Neural cell (in vitro differentiated cells): Measurements from ENCODE around the gene PTEN. TPM values are rescaled to one million over a fixed set of nuclear protein-coding genes. Genes with fewer than 3 reads are reported as not detected.

ENCODE experiments used
- H2AFZ ChIP-seq: fragments of 200-600, 300-800 bp; sonication (generic), shearing (Covaris generic); 2 replicates; pipeline ENCODE4 v1.6.0; 2014; ENCODE audit warnings: low read depth, mild to moderate bottlenecking, antibody characterized with exemption, low read length, moderate library complexity
- H3F3A ChIP-seq: fragments of 200-600 bp; shearing (Covaris generic); 2 replicates; pipeline ENCODE4 v1.6.1; 2016; ENCODE audit warnings: mild to moderate bottlenecking, moderate library complexity, mixed read lengths, antibody characterized with exemption, low read length; ENCODE audit not compliant: insufficient read depth, poor library complexity, severe bottlenecking
- H3K27ac ChIP-seq: fragments of 200-600, 300-800 bp; sonication (generic), shearing (Covaris generic); 2 replicates; pipeline ENCODE4 v1.5.1; 2014; ENCODE audit warnings: mild to moderate bottlenecking, low read length, moderate library complexity
- H3K27me3 ChIP-seq: fragments of 300-800, 200-600 bp; sonication (generic), shearing (Covaris generic); 2 replicates; pipeline ENCODE4 v1.6.0; 2014; ENCODE audit warnings: mild to moderate bottlenecking, low read depth, low read length, moderate library complexity; ENCODE audit not compliant: insufficient read depth
- H3K36me3 ChIP-seq: fragments of 300-800, 200-600 bp; sonication (generic), shearing (Covaris generic); 2 replicates; pipeline ENCODE4 v1.5.1; 2014; ENCODE audit warnings: mild to moderate bottlenecking, antibody characterized with exemption, low read length, moderate library complexity; ENCODE audit not compliant: insufficient read depth
- H3K4me2 ChIP-seq: fragments of 300-800, 200-600 bp; sonication (generic), shearing (Covaris generic); 2 replicates; pipeline ENCODE4 v1.6.0; 2014; ENCODE audit warnings: mild to moderate bottlenecking, low read length
- H3K4me3 ChIP-seq: fragments of 300-800, 200-600 bp; sonication (generic), shearing (Covaris generic); 2 replicates; pipeline ENCODE4 v1.5.1; 2014; ENCODE audit warnings: mild to moderate bottlenecking, low read length, moderate library complexity
- H3K79me2 ChIP-seq: fragments of 200-600 bp; shearing (Covaris generic); replicated peaks from 2 replicates; pipeline ENCODE4 v1.6.0; 2014; ENCODE audit warnings: mild to moderate bottlenecking, low read length, moderate library complexity; ENCODE audit not compliant: insufficient read depth
- H3K9ac ChIP-seq: fragments of 300-800, 200-600 bp; sonication (generic), shearing (Covaris generic); 2 replicates; pipeline ENCODE4 v1.6.1; 2016; ENCODE audit warnings: mild to moderate bottlenecking, low read length, mixed read lengths
- H3K9me2 ChIP-seq: fragments of 200-600 bp; shearing (Covaris generic); 2 replicates; pipeline ENCODE4 v1.6.1; 2016; ENCODE audit warnings: mild to moderate bottlenecking, low read length, mixed read lengths; ENCODE audit not compliant: insufficient read depth
- H3K9me3 ChIP-seq: fragments of 200-600, 300-800 bp; sonication (generic), shearing (Covaris generic); 2 replicates; pipeline ENCODE4 v1.6.1; 2016; ENCODE audit warnings: mild to moderate bottlenecking, mixed run types, low read length, moderate library complexity, mixed read lengths
- H4K20me1 ChIP-seq: fragments of 200-600 bp; shearing (Covaris generic); 2 replicates; pipeline ENCODE4 v1.6.1; 2016; ENCODE audit warnings: mild to moderate bottlenecking, mixed run types; ENCODE audit not compliant: insufficient read depth
- EP300 ChIP-seq: fragments of 450-650 bp; conservative IDR thresholded peaks from 2 replicates; pipeline ENCODE4 v1.6.1; 2014; ENCODE audit warnings: antibody characterized with exemption, mild to moderate bottlenecking, moderate library complexity; ENCODE audit not compliant: poor library complexity, severe bottlenecking
- EZH2 ChIP-seq: fragments of 200-600, 300-800 bp; shearing (Covaris generic), sonication (generic); IDR thresholded peaks from 2 replicates; pipeline ENCODE4 v1.6.1; 2014; ENCODE audit warnings: antibody characterized with exemption, low read length, borderline replicate concordance, mild to moderate bottlenecking; ENCODE audit not compliant: insufficient read depth, poor library complexity, severe bottlenecking
- MXI1 ChIP-seq: fragments of 450-650 bp; conservative IDR thresholded peaks from 2 replicates; pipeline ENCODE4 v1.6.1; 2014; ENCODE audit warnings: antibody characterized with exemption, mild to moderate bottlenecking; ENCODE audit not compliant: poor library complexity, severe bottlenecking
- POLR2AphosphoS5 ChIP-seq: IDR thresholded peaks from 2 replicates; pipeline ENCODE4 v1.6.1; 2012
- RAD21 ChIP-seq: fragments of 450-650 bp; conservative IDR thresholded peaks from 2 replicates; pipeline ENCODE4 v1.6.1; 2014; ENCODE audit warnings: antibody characterized with exemption, mild to moderate bottlenecking, moderate library complexity
- SMC3 ChIP-seq: fragments of 450-650 bp; conservative IDR thresholded peaks from 2 replicates; pipeline ENCODE4 v1.6.1; 2014; ENCODE audit warnings: antibody characterized with exemption, mild to moderate bottlenecking, moderate library complexity; ENCODE audit not compliant: poor library complexity
- TAF1 ChIP-seq: IDR thresholded peaks from 2 replicates; pipeline ENCODE4 v1.6.1; 2012; ENCODE audit warnings: low read depth
- polyA plus RNA-seq: library from polyadenylated mRNA; depleted of rRNA; stranded (reverse); fragments of >200 nt; gene quantifications from 2 replicates; pipeline ENCODE4 v1.2.3, GENCODE V29; 2014
- TF ChIP-seq, protein P1 (sequence below): IDR thresholded peaks from 2 replicates; pipeline ENCODE4 v1.6.1; 2012; ENCODE audit warnings: borderline replicate concordance
- TF ChIP-seq, protein P2 (sequence below): fragments of 450-650 bp; IDR thresholded peaks from 2 replicates; pipeline ENCODE4 v1.5.1; 2014; ENCODE audit warnings: antibody characterized with exemption, mild to moderate bottlenecking, moderate library complexity; ENCODE audit not compliant: poor library complexity, severe bottlenecking

PTEN gene
- polyA plus RNA-seq, 1 donor from 2014 or later: 47.3 TPM

DNA sequence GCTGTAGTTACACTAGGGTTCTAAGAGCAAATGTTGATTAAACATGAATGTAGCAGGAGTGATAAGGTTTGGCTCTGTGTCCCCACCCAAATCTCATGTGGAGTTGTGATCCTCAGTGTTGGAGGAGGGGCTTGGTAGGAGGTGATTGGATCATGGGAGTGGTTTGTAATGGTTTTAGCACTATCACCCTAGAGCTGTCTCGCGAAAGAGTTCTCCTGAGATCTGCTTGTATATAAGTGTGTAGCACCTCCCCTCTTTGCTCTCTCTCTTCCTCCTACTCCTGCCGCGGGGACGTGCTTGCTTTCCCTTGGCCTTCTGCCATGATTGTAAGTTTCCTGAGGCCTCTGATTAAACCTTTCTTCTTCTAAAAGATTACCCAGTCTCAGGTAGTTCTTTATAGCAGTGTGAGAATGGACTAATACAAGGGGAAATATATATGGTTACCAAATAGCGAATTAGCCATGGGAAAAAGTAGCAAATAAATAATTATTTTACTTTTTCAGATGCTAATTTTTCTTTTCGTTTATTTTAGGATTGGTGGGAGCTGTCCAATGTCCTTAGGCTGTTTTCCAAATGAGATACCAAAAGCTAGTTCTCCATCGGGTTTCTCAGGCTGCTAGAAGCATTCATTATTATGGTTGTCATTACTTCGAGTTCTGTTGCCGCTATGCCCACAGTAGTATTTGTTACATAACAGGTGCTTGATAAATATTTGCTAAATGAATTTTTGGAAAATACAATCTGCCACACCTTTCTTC is 58.7 kb downstream of the PTEN start:
- H4K20me1 ChIP-seq: no peaks in the 10 kb centered on the region
- H3F3A ChIP-seq: no peaks in the 10 kb centered on the region
- no peak overlapping the region for H3K9ac ChIP-seq
- no peaks in the 10 kb centered on the region for H3K9me2 ChIP-seq
- H3K36me3 ChIP-seq: no peaks in the 10 kb centered on the region
- H3K27ac ChIP-seq: no peak overlapping the region
- peaks cover 48% of the 10 kb centered on the region for H3K79me2 ChIP-seq
- no peak overlapping the region for H2AFZ ChIP-seq
- H3K4me3 ChIP-seq: no peak overlapping the region
- no peak overlapping the region for H3K4me2 ChIP-seq
- no peaks in the 10 kb centered on the region for H3K27me3 ChIP-seq
- TF ChIP-seq POLR2AphosphoS5 (no peak), EP300 (no peak), TAF1 (no peak), MXI1 (no peak), RAD21 (no peak), SMC3 (no peak), EZH2 (no peak)
- TF ChIP-seq, protein P1, sequence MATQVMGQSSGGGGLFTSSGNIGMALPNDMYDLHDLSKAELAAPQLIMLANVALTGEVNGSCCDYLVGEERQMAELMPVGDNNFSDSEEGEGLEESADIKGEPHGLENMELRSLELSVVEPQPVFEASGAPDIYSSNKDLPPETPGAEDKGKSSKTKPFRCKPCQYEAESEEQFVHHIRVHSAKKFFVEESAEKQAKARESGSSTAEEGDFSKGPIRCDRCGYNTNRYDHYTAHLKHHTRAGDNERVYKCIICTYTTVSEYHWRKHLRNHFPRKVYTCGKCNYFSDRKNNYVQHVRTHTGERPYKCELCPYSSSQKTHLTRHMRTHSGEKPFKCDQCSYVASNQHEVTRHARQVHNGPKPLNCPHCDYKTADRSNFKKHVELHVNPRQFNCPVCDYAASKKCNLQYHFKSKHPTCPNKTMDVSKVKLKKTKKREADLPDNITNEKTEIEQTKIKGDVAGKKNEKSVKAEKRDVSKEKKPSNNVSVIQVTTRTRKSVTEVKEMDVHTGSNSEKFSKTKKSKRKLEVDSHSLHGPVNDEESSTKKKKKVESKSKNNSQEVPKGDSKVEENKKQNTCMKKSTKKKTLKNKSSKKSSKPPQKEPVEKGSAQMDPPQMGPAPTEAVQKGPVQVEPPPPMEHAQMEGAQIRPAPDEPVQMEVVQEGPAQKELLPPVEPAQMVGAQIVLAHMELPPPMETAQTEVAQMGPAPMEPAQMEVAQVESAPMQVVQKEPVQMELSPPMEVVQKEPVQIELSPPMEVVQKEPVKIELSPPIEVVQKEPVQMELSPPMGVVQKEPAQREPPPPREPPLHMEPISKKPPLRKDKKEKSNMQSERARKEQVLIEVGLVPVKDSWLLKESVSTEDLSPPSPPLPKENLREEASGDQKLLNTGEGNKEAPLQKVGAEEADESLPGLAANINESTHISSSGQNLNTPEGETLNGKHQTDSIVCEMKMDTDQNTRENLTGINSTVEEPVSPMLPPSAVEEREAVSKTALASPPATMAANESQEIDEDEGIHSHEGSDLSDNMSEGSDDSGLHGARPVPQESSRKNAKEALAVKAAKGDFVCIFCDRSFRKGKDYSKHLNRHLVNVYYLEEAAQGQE: no peak
- TF ChIP-seq, protein P2, sequence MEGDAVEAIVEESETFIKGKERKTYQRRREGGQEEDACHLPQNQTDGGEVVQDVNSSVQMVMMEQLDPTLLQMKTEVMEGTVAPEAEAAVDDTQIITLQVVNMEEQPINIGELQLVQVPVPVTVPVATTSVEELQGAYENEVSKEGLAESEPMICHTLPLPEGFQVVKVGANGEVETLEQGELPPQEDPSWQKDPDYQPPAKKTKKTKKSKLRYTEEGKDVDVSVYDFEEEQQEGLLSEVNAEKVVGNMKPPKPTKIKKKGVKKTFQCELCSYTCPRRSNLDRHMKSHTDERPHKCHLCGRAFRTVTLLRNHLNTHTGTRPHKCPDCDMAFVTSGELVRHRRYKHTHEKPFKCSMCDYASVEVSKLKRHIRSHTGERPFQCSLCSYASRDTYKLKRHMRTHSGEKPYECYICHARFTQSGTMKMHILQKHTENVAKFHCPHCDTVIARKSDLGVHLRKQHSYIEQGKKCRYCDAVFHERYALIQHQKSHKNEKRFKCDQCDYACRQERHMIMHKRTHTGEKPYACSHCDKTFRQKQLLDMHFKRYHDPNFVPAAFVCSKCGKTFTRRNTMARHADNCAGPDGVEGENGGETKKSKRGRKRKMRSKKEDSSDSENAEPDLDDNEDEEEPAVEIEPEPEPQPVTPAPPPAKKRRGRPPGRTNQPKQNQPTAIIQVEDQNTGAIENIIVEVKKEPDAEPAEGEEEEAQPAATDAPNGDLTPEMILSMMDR: no peak
- no peaks in the 10 kb centered on the region for H3K9me3 ChIP-seq

DNA sequence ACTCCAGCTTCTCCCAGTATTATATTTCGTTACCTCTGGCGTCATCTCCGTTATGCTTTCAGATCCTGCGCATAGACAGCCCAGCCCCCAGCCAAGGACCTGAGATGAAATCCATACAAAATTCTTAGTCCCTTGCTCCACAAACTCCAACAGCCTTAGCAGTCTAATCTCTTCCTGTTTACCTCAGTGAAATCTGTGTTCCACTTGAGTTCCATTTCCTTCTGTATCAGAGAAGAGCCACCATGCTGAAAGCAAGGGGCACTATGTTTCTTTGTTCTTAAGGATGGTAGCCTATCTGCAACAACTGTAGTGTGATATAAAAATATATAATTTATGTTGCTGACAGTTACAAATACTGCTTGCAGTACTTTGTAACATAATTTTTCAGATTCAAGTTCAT is 59.8 kb downstream of the PTEN start:
- no peaks in the 10 kb centered on the region for H3F3A ChIP-seq
- no peak overlapping the region for H3K27ac ChIP-seq
- no peak overlapping the region for H3K4me3 ChIP-seq
- H3K27me3 ChIP-seq: no peaks in the 10 kb centered on the region
- no peaks in the 10 kb centered on the region for H3K36me3 ChIP-seq
- no peak overlapping the region for H3K9ac ChIP-seq
- H3K9me3 ChIP-seq: no peaks in the 10 kb centered on the region
- TF ChIP-seq POLR2AphosphoS5 (no peak), SMC3 (no peak)
- TF ChIP-seq, protein P2: no peak
- H4K20me1 ChIP-seq: no peaks in the 10 kb centered on the region
- H2AFZ ChIP-seq: no peak overlapping the region
- no peak overlapping the region for H3K4me2 ChIP-seq
- H3K9me2 ChIP-seq: no peaks in the 10 kb centered on the region
- H3K79me2 ChIP-seq: peaks cover 48% of the 10 kb centered on the region
